GM19397 (cell line): ENCODE measurements around the gene CTXN2.

Experiments
- ATAC-seq: cut with Tn5 transposase; IDR thresholded peaks from one replicate; pipeline ENCODE4 v1.9.1; 2021; ENCODE audit warnings: mild to moderate bottlenecking, moderate library complexity; ENCODE audit not compliant: unreplicated experiment

CTXN2 gene

GRCh38 chr15:48221885-48222284 lies 30.4 kb downstream of the CTXN2 start:
- ATAC-seq = no peak

- ATAC-seq = no peak
Observed at GRCh38 chr15:48222627-48223026, 31.2 kb downstream of the CTXN2 start.

GRCh38 chr15:48225771-48226170 lies 34.3 kb downstream of the CTXN2 start:
- ATAC-seq = no peak

GRCh38 chr15:48230498-48230897 lies 39.0 kb downstream of the CTXN2 start:
- no peak for ATAC-seq

GRCh38 chr15:48233246-48233645 lies 41.8 kb downstream of the CTXN2 start:
- no peak for ATAC-seq

- no peak for ATAC-seq
Observed at GRCh38 chr15:48239334-48239733, 47.9 kb downstream of the CTXN2 start.

- no peak for ATAC-seq
Observed at GRCh38 chr15:48242015-48242414, 50.5 kb downstream of the CTXN2 start.

GRCh38 chr15:48242535-48242934 lies 51.1 kb downstream of the CTXN2 start:
- no peak for ATAC-seq

- no peak for ATAC-seq
Observed at GRCh38 chr15:48244921-48245320, 53.5 kb downstream of the CTXN2 start.

- ATAC-seq = no peak
Observed at GRCh38 chr15:48248414-48248813, 56.9 kb downstream of the CTXN2 start.

- no peak for ATAC-seq
Observed at GRCh38 chr15:48250640-48251076, 59.2 kb downstream of the CTXN2 start.

- no peak for ATAC-seq
Observed at GRCh38 chr15:48253172-48253571, 61.7 kb downstream of the CTXN2 start.
